Neural cell (in vitro differentiated cells): ENCODE results near the gene HBE1. TPM values are rescaled to one million over a fixed set of nuclear protein-coding genes. Genes with fewer than 3 reads are reported as not detected.

Experiments used
- H2AFZ ChIP-seq: fragments of 200-600, 300-800 bp; sonication (generic), shearing (Covaris generic); 2 replicates; pipeline ENCODE4 v1.6.0; 2014; ENCODE audit warnings: low read depth, mild to moderate bottlenecking, antibody characterized with exemption, low read length, moderate library complexity
- H3F3A ChIP-seq: fragments of 200-600 bp; shearing (Covaris generic); 2 replicates; pipeline ENCODE4 v1.6.1; 2016; ENCODE audit warnings: mild to moderate bottlenecking, moderate library complexity, mixed read lengths, antibody characterized with exemption, low read length; ENCODE audit not compliant: insufficient read depth, poor library complexity, severe bottlenecking
- H3K27ac ChIP-seq: fragments of 200-600, 300-800 bp; sonication (generic), shearing (Covaris generic); 2 replicates; pipeline ENCODE4 v1.5.1; 2014; ENCODE audit warnings: mild to moderate bottlenecking, low read length, moderate library complexity
- H3K27me3 ChIP-seq: fragments of 300-800, 200-600 bp; sonication (generic), shearing (Covaris generic); 2 replicates; pipeline ENCODE4 v1.6.0; 2014; ENCODE audit warnings: mild to moderate bottlenecking, low read depth, low read length, moderate library complexity; ENCODE audit not compliant: insufficient read depth
- H3K36me3 ChIP-seq: fragments of 300-800, 200-600 bp; sonication (generic), shearing (Covaris generic); 2 replicates; pipeline ENCODE4 v1.5.1; 2014; ENCODE audit warnings: mild to moderate bottlenecking, antibody characterized with exemption, low read length, moderate library complexity; ENCODE audit not compliant: insufficient read depth
- H3K4me2 ChIP-seq: fragments of 300-800, 200-600 bp; sonication (generic), shearing (Covaris generic); 2 replicates; pipeline ENCODE4 v1.6.0; 2014; ENCODE audit warnings: mild to moderate bottlenecking, low read length
- H3K4me3 ChIP-seq: fragments of 300-800, 200-600 bp; sonication (generic), shearing (Covaris generic); 2 replicates; pipeline ENCODE4 v1.5.1; 2014; ENCODE audit warnings: mild to moderate bottlenecking, low read length, moderate library complexity
- H3K79me2 ChIP-seq: fragments of 200-600 bp; shearing (Covaris generic); replicated peaks from 2 replicates; pipeline ENCODE4 v1.6.0; 2014; ENCODE audit warnings: mild to moderate bottlenecking, low read length, moderate library complexity; ENCODE audit not compliant: insufficient read depth
- H3K9ac ChIP-seq: fragments of 300-800, 200-600 bp; sonication (generic), shearing (Covaris generic); 2 replicates; pipeline ENCODE4 v1.6.1; 2016; ENCODE audit warnings: mild to moderate bottlenecking, low read length, mixed read lengths
- H3K9me2 ChIP-seq: fragments of 200-600 bp; shearing (Covaris generic); 2 replicates; pipeline ENCODE4 v1.6.1; 2016; ENCODE audit warnings: mild to moderate bottlenecking, low read length, mixed read lengths; ENCODE audit not compliant: insufficient read depth
- H3K9me3 ChIP-seq: fragments of 200-600, 300-800 bp; sonication (generic), shearing (Covaris generic); 2 replicates; pipeline ENCODE4 v1.6.1; 2016; ENCODE audit warnings: mild to moderate bottlenecking, mixed run types, low read length, moderate library complexity, mixed read lengths
- H4K20me1 ChIP-seq: fragments of 200-600 bp; shearing (Covaris generic); 2 replicates; pipeline ENCODE4 v1.6.1; 2016; ENCODE audit warnings: mild to moderate bottlenecking, mixed run types; ENCODE audit not compliant: insufficient read depth
- EP300 ChIP-seq: fragments of 450-650 bp; conservative IDR thresholded peaks from 2 replicates; pipeline ENCODE4 v1.6.1; 2014; ENCODE audit warnings: antibody characterized with exemption, mild to moderate bottlenecking, moderate library complexity; ENCODE audit not compliant: poor library complexity, severe bottlenecking
- EZH2 ChIP-seq: fragments of 200-600, 300-800 bp; shearing (Covaris generic), sonication (generic); IDR thresholded peaks from 2 replicates; pipeline ENCODE4 v1.6.1; 2014; ENCODE audit warnings: antibody characterized with exemption, low read length, borderline replicate concordance, mild to moderate bottlenecking; ENCODE audit not compliant: insufficient read depth, poor library complexity, severe bottlenecking
- MXI1 ChIP-seq: fragments of 450-650 bp; conservative IDR thresholded peaks from 2 replicates; pipeline ENCODE4 v1.6.1; 2014; ENCODE audit warnings: antibody characterized with exemption, mild to moderate bottlenecking; ENCODE audit not compliant: poor library complexity, severe bottlenecking
- POLR2AphosphoS5 ChIP-seq: IDR thresholded peaks from 2 replicates; pipeline ENCODE4 v1.6.1; 2012
- RAD21 ChIP-seq: fragments of 450-650 bp; conservative IDR thresholded peaks from 2 replicates; pipeline ENCODE4 v1.6.1; 2014; ENCODE audit warnings: antibody characterized with exemption, mild to moderate bottlenecking, moderate library complexity
- REST ChIP-seq: IDR thresholded peaks from 2 replicates; pipeline ENCODE4 v1.6.1; 2012; ENCODE audit warnings: borderline replicate concordance
- SMC3 ChIP-seq: fragments of 450-650 bp; conservative IDR thresholded peaks from 2 replicates; pipeline ENCODE4 v1.6.1; 2014; ENCODE audit warnings: antibody characterized with exemption, mild to moderate bottlenecking, moderate library complexity; ENCODE audit not compliant: poor library complexity
- TAF1 ChIP-seq: IDR thresholded peaks from 2 replicates; pipeline ENCODE4 v1.6.1; 2012; ENCODE audit warnings: low read depth
- polyA plus RNA-seq: library from polyadenylated mRNA; depleted of rRNA; stranded (reverse); fragments of >200 nt; gene quantifications from 2 replicates; pipeline ENCODE4 v1.2.3, GENCODE V29; 2014
- TF ChIP-seq, protein P1 (sequence below): fragments of 450-650 bp; IDR thresholded peaks from 2 replicates; pipeline ENCODE4 v1.5.1; 2014; ENCODE audit warnings: antibody characterized with exemption, mild to moderate bottlenecking, moderate library complexity; ENCODE audit not compliant: poor library complexity, severe bottlenecking

Gene HBE1
- polyA plus RNA-seq, 1 donor from 2014 or later, result not detected

DNA sequence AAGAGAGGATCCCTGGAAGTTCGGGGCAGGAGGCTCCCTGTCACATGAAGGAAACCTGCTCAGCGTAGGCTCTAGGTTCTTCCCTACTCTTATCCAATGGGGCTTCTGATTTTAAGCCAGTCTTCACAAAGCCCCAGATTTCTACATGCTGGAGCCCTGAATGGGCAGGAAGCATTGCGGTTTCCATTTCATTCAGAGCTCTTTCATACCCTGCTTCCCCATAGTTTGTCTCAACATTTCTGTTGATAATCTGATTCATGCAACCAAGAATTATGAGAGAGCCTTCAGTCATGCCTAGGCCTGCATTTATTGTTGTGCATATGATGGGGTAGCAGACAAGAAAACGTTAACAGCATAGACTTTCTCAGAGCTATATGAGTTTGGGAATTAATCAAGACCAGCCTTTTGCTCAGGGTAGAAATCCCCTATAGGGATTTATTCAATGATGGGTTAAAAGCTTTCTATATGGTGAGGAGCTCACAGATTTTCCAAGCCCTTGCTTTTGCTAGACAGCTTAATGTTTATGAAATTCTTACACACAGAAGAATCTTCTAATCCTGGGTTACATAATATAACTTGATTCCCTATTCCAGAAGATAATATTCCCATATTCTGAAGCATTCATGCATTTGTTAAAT is 16.1 kb upstream of the HBE1 start:
- no peaks in the 10 kb centered on the region for H3F3A ChIP-seq
- H3K9me3 ChIP-seq, result no peaks in the 10 kb centered on the region
- H3K27ac ChIP-seq, result no peak overlapping the region
- H2AFZ ChIP-seq, result no peak overlapping the region
- H3K4me2 ChIP-seq, result no peak overlapping the region
- H3K9ac ChIP-seq, result no peak overlapping the region
- no peaks in the 10 kb centered on the region for H4K20me1 ChIP-seq
- no peaks in the 10 kb centered on the region for H3K36me3 ChIP-seq
- H3K27me3 ChIP-seq, result no peaks in the 10 kb centered on the region
- no peaks in the 10 kb centered on the region for H3K79me2 ChIP-seq
- no peaks in the 10 kb centered on the region for H3K9me2 ChIP-seq
- TF ChIP-seq TAF1, result no peak
- no peak for TF ChIP-seq REST
- no peak for TF ChIP-seq RAD21
- no peak for TF ChIP-seq EP300
- TF ChIP-seq POLR2AphosphoS5, result no peak
- TF ChIP-seq SMC3, result no peak
- no peak for TF ChIP-seq EZH2
- TF ChIP-seq, protein P1, sequence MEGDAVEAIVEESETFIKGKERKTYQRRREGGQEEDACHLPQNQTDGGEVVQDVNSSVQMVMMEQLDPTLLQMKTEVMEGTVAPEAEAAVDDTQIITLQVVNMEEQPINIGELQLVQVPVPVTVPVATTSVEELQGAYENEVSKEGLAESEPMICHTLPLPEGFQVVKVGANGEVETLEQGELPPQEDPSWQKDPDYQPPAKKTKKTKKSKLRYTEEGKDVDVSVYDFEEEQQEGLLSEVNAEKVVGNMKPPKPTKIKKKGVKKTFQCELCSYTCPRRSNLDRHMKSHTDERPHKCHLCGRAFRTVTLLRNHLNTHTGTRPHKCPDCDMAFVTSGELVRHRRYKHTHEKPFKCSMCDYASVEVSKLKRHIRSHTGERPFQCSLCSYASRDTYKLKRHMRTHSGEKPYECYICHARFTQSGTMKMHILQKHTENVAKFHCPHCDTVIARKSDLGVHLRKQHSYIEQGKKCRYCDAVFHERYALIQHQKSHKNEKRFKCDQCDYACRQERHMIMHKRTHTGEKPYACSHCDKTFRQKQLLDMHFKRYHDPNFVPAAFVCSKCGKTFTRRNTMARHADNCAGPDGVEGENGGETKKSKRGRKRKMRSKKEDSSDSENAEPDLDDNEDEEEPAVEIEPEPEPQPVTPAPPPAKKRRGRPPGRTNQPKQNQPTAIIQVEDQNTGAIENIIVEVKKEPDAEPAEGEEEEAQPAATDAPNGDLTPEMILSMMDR, result no peak
- TF ChIP-seq MXI1, result no peak
- H3K4me3 ChIP-seq, result no peak overlapping the region

- no peaks in the 10 kb centered on the region for H3K36me3 ChIP-seq
- no peak overlapping the region for H3K4me2 ChIP-seq
- H3K27ac ChIP-seq, result no peak overlapping the region
- no peak for TF ChIP-seq REST
- no peak for TF ChIP-seq TAF1
- TF ChIP-seq, protein P1, result no peak
- no peak for TF ChIP-seq EZH2
- TF ChIP-seq MXI1, result no peak
- no peak for TF ChIP-seq SMC3
- no peak for TF ChIP-seq EP300
- no peak for TF ChIP-seq RAD21
- no peak for TF ChIP-seq POLR2AphosphoS5
- H3K79me2 ChIP-seq, result no peaks in the 10 kb centered on the region
- H2AFZ ChIP-seq, result no peak overlapping the region
- no peaks in the 10 kb centered on the region for H3K9me2 ChIP-seq
- H3K9ac ChIP-seq, result no peak overlapping the region
- H3K4me3 ChIP-seq, result no peak overlapping the region
- no peaks in the 10 kb centered on the region for H3K27me3 ChIP-seq
- no peaks in the 10 kb centered on the region for H3F3A ChIP-seq
- H3K9me3 ChIP-seq, result no peaks in the 10 kb centered on the region
- H4K20me1 ChIP-seq, result no peaks in the 10 kb centered on the region
Observed at GRCh38 chr11:5284637-5285036, 14.9 kb upstream of the HBE1 start.
